IMR-90 (cell line): ENCODE measurements around the gene RNF144A. TPM values are rescaled to one million over a fixed set of nuclear protein-coding genes. Genes with fewer than 3 reads are reported as not detected.

Experiments
- ATAC-seq: fragments of 200-7000 bp; cut with Tn5 transposase; 2 replicates; pipeline ENCODE4 v1.9.1; 2020; ENCODE audit warnings: low read depth, mild to moderate bottlenecking, moderate library complexity
- BruUV-seq: library from RNA; stranded (reverse); fragments of 400-500 nt; replicated peaks from 2 replicates; lab custom pipeline; 2021; lab: Mats Ljungman, UMichigan
- CTCF ChIA-PET: fragments of 300-600 bp; formaldehyde crosslinking; extraction: SDS; loops from one replicate; lab custom pipeline; 2021; ENCODE audit warnings: antibody characterized with exemption; lab: Yijun Ruan, JAX
- POLR2A ChIA-PET: fragments of 300-600 bp; sonication (Branson Sonifier 250); formaldehyde crosslinking; loops from one replicate; lab custom pipeline; 2022; ENCODE audit warnings: antibody characterized with exemption; ENCODE audit not compliant: unreplicated experiment; lab: Charles Lee
- DNase-seq: peaks from one replicate; pipeline ENCODE4 v3.0.0; 2013
- H2AFZ ChIP-seq: replicated peaks from 2 replicates; pipeline ENCODE3; 2013; ENCODE audit warnings: low read length, mild to moderate bottlenecking; ENCODE audit not compliant: poor library complexity
- H2AK5ac ChIP-seq: 2 replicates; pipeline ENCODE4 v1.6.1; 2013; ENCODE audit warnings: low read depth, low read length, inconsistent platforms
- H2AK9ac ChIP-seq: replicated peaks from 2 replicates; pipeline ENCODE3; 2013; ENCODE audit warnings: mild to moderate bottlenecking, low read depth, low read length, moderate library complexity; ENCODE audit not compliant: poor library complexity
- H2BK120ac ChIP-seq: 2 replicates; pipeline ENCODE4 v1.6.1; 2013; ENCODE audit warnings: low read depth, low read length, inconsistent platforms
- H2BK15ac ChIP-seq: 3 replicates; pipeline ENCODE4 v1.6.1; 2013; ENCODE audit warnings: low read depth, low read length, inconsistent platforms
- H2BK20ac ChIP-seq: 2 replicates; pipeline ENCODE4 v1.6.1; 2013; ENCODE audit warnings: low read depth, mild to moderate bottlenecking, inconsistent platforms, low read length, moderate library complexity
- H2BK5ac ChIP-seq: 2 replicates; pipeline ENCODE4 v1.6.1; 2013; ENCODE audit warnings: mild to moderate bottlenecking, low read depth, low read length, inconsistent platforms; ENCODE audit not compliant: poor library complexity, severe bottlenecking
- H3K14ac ChIP-seq: replicated peaks from 2 replicates; pipeline ENCODE4 v1.6.1; 2013; ENCODE audit warnings: low read depth, low read length, inconsistent platforms
- H3K18ac ChIP-seq: 2 replicates; pipeline ENCODE4 v1.6.1; 2013; ENCODE audit warnings: low read depth, low read length, control low read depth
- H3K23ac ChIP-seq: 2 replicates; pipeline ENCODE4 v1.6.1; 2013; ENCODE audit warnings: low read depth, low read length, inconsistent platforms
- H3K27ac ChIP-seq: 2 replicates; pipeline ENCODE4 v1.5.1; 2013; ENCODE audit warnings: mild to moderate bottlenecking, control low read depth, low read length; ENCODE audit not compliant: insufficient read depth
- H3K27me3 ChIP-seq: 2 replicates; pipeline ENCODE4 v1.6.1; 2013; ENCODE audit warnings: low read length; ENCODE audit not compliant: control insufficient read depth, insufficient read depth
- H3K36me3 ChIP-seq: 2 replicates; pipeline ENCODE4 v1.6.1; 2013; ENCODE audit warnings: low read length, mixed read lengths; ENCODE audit not compliant: control insufficient read depth, insufficient read depth
- H3K4ac ChIP-seq: 2 replicates; pipeline ENCODE4 v1.6.1; 2013; ENCODE audit warnings: low read depth, low read length, inconsistent platforms
- H3K4me1 ChIP-seq: 2 replicates; pipeline ENCODE4 v1.6.1; 2013; ENCODE audit warnings: low read length, mixed read lengths; ENCODE audit not compliant: control insufficient read depth, insufficient read depth
- H3K4me2 ChIP-seq: 2 replicates; pipeline ENCODE4 v1.6.1; 2013; ENCODE audit warnings: low read depth, mild to moderate bottlenecking, control low read depth, low read length, moderate library complexity
- H3K4me3 ChIP-seq: 2 replicates; pipeline ENCODE4 v1.5.1; 2013; ENCODE audit warnings: low read depth, mild to moderate bottlenecking, control low read depth, low read length, moderate library complexity; ENCODE audit not compliant: insufficient read depth
- H3K56ac ChIP-seq: 2 replicates; pipeline ENCODE4 v1.6.1; 2013; ENCODE audit warnings: low read length, inconsistent platforms; ENCODE audit not compliant: insufficient read depth; ENCODE audit errors: extremely low read depth
- H3K79me1 ChIP-seq, 2 experiments: 2 replicates each; pipeline ENCODE4 v1.6.1; 2013; ENCODE audit warnings: low read length in 2 of 2, inconsistent platforms in 1 of 2, low read depth in 1 of 2
- H3K9ac ChIP-seq: 2 replicates; pipeline ENCODE4 v1.6.1; 2013; ENCODE audit warnings: low read depth, low read length, control low read depth
- H3K9me1 ChIP-seq: 2 replicates; pipeline ENCODE4 v1.6.1; 2013; ENCODE audit warnings: low read length, inconsistent platforms; ENCODE audit not compliant: insufficient read depth
- H3K9me3 ChIP-seq: 2 replicates; pipeline ENCODE4 v1.6.1; 2013; ENCODE audit warnings: low read length; ENCODE audit not compliant: control insufficient read depth, insufficient read depth
- H4K20me1 ChIP-seq: 2 replicates; pipeline ENCODE4 v1.6.1; 2013; ENCODE audit warnings: low read length, inconsistent platforms; ENCODE audit not compliant: insufficient read depth
- H4K5ac ChIP-seq: 2 replicates; pipeline ENCODE4 v1.6.1; 2013; ENCODE audit warnings: mild to moderate bottlenecking, low read depth, low read length, control low read depth
- H4K8ac ChIP-seq, 2 experiments: 2 replicates each; pipeline ENCODE4 v1.6.1; 2013; ENCODE audit warnings: low read depth in 2 of 2, low read length in 2 of 2, control low read depth in 1 of 2, inconsistent platforms in 1 of 2
- H4K91ac ChIP-seq: 2 replicates; pipeline ENCODE4 v1.6.1; 2013; ENCODE audit warnings: low read depth, low read length, inconsistent platforms; ENCODE audit not compliant: insufficient read depth
- BHLHE40 ChIP-seq: fragments of 150-350 bp; IDR thresholded peaks from 2 replicates; pipeline ENCODE4 v1.6.1; 2016; ENCODE audit warnings: mild to moderate bottlenecking, low read depth, low read length
- CEBPB ChIP-seq: IDR thresholded peaks from 2 replicates; pipeline ENCODE4 v1.6.1; 2012; ENCODE audit warnings: low read depth, low read length, improper control_type of control experiment
- CHD1 ChIP-seq: IDR thresholded peaks from 2 replicates; pipeline ENCODE4 v1.6.1; 2012; ENCODE audit warnings: low read depth, low read length, improper control_type of control experiment
- FOS ChIP-seq: fragments of 150-350 bp; IDR thresholded peaks from 2 replicates; pipeline ENCODE4 v1.6.1; 2016; ENCODE audit warnings: low read depth, low read length
- MAFK ChIP-seq: IDR thresholded peaks from 2 replicates; pipeline ENCODE4 v1.6.1; 2012; ENCODE audit warnings: low read depth, low read length, improper control_type of control experiment
- MAZ ChIP-seq: IDR thresholded peaks from 2 replicates; pipeline ENCODE4 v1.6.1; 2012; ENCODE audit warnings: low read depth, mild to moderate bottlenecking, low read length, improper control_type of control experiment, moderate library complexity, borderline replicate concordance
- MXI1 ChIP-seq: IDR thresholded peaks from 2 replicates; pipeline ENCODE4 v1.6.1; 2012; ENCODE audit warnings: low read depth, mild to moderate bottlenecking, low read length, moderate library complexity, borderline replicate concordance
- NFE2L2 ChIP-seq: fragments of 150-350 bp; IDR thresholded peaks from 2 replicates; pipeline ENCODE4 v1.6.1; 2016; ENCODE audit warnings: low read depth, mild to moderate bottlenecking, low read length
- POLR2A ChIP-seq: IDR thresholded peaks from 2 replicates; pipeline ENCODE4 v1.6.1; 2012; ENCODE audit warnings: mild to moderate bottlenecking, low read depth, low read length
- RAD21 ChIP-seq: IDR thresholded peaks from 2 replicates; pipeline ENCODE4 v1.6.1; 2012; ENCODE audit warnings: low read length, improper control_type of control experiment
- RCOR1 ChIP-seq: IDR thresholded peaks from 2 replicates; pipeline ENCODE4 v1.6.1; 2012; ENCODE audit warnings: mild to moderate bottlenecking, low read length, improper control_type of control experiment; ENCODE audit not compliant: insufficient replicate concordance
- RFX5 ChIP-seq: IDR thresholded peaks from 2 replicates; pipeline ENCODE4 v1.8.0; 2012; ENCODE audit warnings: low read depth, mild to moderate bottlenecking, low read length, moderate library complexity
- SMC3 ChIP-seq: fragments of 150-350 bp; IDR thresholded peaks from 2 replicates; pipeline ENCODE4 v1.6.1; 2016; ENCODE audit warnings: low read depth, mild to moderate bottlenecking, antibody characterized with exemption, low read length, moderate library complexity
- WGBS, 2 experiments: methylation state at CpG; one replicate each; pipeline versions ENCODE4 v1.1.5 to v1.1.7; 2013; ENCODE audit warnings: missing lambda C conversion rate in 2 of 2; ENCODE audit not compliant: insufficient read length in 1 of 2; ENCODE audit errors: extremely low coverage in 2 of 2; 5-methylcytosine and 5-hydroxymethylcytosine counted together
- dilution Hi-C: fragments of 300-500 bp; cut with HindIII; formaldehyde crosslinking; loops from one replicate; pipeline ENCODE4 v1.14.3; 2018; ENCODE audit warnings: low sequenced_read_pairs; ENCODE audit not compliant: unreplicated experiment
- in situ Hi-C: fragments of 300-500 bp; cut with MboI; formaldehyde crosslinking; loops from 3 replicates; pipeline ENCODE4 v1.14.3; 2019; ENCODE audit warnings: low sequenced_read_pairs, inconsistent platforms, mixed read lengths
- intact Hi-C: fragments of 100-400 bp; cut with micrococcal nuclease; formaldehyde crosslinking; loops from 2 replicates; pipeline ENCODE4 v1.10.0; 2022
- polyA plus RNA-seq, 3 experiments: library from polyadenylated mRNA; depleted of rRNA; stranded (reverse); fragments of >200 nt; gene quantifications; 2 replicates each; pipeline ENCODE4 v1.2.3, GENCODE V29; 2012; ENCODE audit warnings: low replicate concordance in 1 of 3
- total RNA-seq: library from RNA; depleted of rRNA; stranded (reverse); fragments of >200 nt; gene quantifications from 2 replicates; pipeline ENCODE4 v1.2.3, GENCODE V29; 2012
- TF ChIP-seq, protein P1 (sequence below): fragments of 150-350 bp; IDR thresholded peaks from 2 replicates; pipeline ENCODE4 v1.6.1; 2017; ENCODE audit warnings: mild to moderate bottlenecking, antibody characterized with exemption, low read length, low read depth
- TF ChIP-seq, protein P2 (sequence below): fragments of 150-350 bp; IDR thresholded peaks from 2 replicates; pipeline ENCODE4 v1.6.1; 2016; ENCODE audit warnings: low read depth, mild to moderate bottlenecking, low read length, moderate library complexity, borderline replicate concordance
- TF ChIP-seq, protein P3 (sequence below): conservative IDR thresholded peaks from 2 replicates; pipeline ENCODE4 v1.5.1; 2012; ENCODE audit warnings: mild to moderate bottlenecking, low read depth, low read length, improper control_type of control experiment

The RNF144A gene
- total and polyA plus RNA-seq, 2 of the 4 experiments (the other 2 are of a cell fraction): 0.18 to 0.26 TPM

DNA sequence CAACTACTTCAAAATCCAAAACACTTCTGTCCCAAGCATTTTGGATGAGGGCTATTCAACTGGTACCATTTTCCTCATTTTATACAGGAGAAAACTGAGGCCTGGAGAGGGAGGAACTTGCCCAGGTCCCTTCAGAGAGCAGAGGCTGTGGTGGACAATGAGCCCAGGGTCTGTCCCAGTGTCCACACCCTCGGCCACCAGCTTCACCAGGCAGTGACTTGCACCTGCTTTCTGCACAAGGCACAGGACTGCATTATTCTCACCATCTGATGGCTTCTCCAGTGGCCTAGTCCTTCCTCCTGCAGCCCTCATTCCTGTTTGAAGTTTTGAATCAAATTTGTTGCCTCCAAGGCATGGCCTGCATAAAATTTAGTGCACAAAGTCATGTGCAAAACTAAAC is 53.3 kb downstream of the RNF144A start:
- Histone ChIP-seq H3K27me3 (no peaks in the 10 kb centered on the region), H3K27ac (no peak overlapping the region), H3K9me1 (no peaks in the 10 kb centered on the region), H3K4me3 (no peak overlapping the region), H3K9me3 (no peaks in the 10 kb centered on the region; the same call in 1 of the 2 replicates), H2BK20ac (no peak overlapping the region), H3K18ac (no peak overlapping the region), H3K14ac (no peak overlapping the region), H2AK5ac (no peak overlapping the region), H2BK120ac (no peak overlapping the region), H3K36me3 (no peaks in the 10 kb centered on the region), H3K4me1 (no peaks in the 10 kb centered on the region), H2AFZ (no peak overlapping the region), H2BK5ac (no peak overlapping the region), H3K79me1 (no peaks in the 10 kb centered on the region), H4K5ac (no peak overlapping the region), H2AK9ac (no peak overlapping the region), H4K20me1 (no peaks in the 10 kb centered on the region), H3K56ac (no peak overlapping the region), H3K4ac (no peak overlapping the region), H4K91ac (no peak overlapping the region), H4K8ac (no peak overlapping the region), H3K9ac (no peak overlapping the region), H2BK15ac (no peak overlapping the region), H3K23ac (no peak overlapping the region), H3K4me2 (no peak overlapping the region)
- POLR2A ChIA-PET: no interaction called here
- dilution Hi-C loops: no loop called here
- DNase-seq (no peak), ATAC-seq (no peak)
- no TSS peak for BruUV-seq
- TF ChIP-seq SMC3 (no peak), NFE2L2 (no peak), RFX5 (no peak), MXI1 (no peak), BHLHE40 (no peak), RAD21 (no peak), POLR2A (no peak), MAZ (no peak), FOS (no peak), CHD1 (no peak), RCOR1 (no peak), CEBPB (no peak), MAFK (no peak)
- TF ChIP-seq, protein P1, sequence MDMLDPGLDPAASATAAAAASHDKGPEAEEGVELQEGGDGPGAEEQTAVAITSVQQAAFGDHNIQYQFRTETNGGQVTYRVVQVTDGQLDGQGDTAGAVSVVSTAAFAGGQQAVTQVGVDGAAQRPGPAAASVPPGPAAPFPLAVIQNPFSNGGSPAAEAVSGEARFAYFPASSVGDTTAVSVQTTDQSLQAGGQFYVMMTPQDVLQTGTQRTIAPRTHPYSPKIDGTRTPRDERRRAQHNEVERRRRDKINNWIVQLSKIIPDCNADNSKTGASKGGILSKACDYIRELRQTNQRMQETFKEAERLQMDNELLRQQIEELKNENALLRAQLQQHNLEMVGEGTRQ: no peak
- TF ChIP-seq, protein P2, sequence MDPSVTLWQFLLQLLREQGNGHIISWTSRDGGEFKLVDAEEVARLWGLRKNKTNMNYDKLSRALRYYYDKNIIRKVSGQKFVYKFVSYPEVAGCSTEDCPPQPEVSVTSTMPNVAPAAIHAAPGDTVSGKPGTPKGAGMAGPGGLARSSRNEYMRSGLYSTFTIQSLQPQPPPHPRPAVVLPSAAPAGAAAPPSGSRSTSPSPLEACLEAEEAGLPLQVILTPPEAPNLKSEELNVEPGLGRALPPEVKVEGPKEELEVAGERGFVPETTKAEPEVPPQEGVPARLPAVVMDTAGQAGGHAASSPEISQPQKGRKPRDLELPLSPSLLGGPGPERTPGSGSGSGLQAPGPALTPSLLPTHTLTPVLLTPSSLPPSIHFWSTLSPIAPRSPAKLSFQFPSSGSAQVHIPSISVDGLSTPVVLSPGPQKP: no peak
- TF ChIP-seq, protein P3, sequence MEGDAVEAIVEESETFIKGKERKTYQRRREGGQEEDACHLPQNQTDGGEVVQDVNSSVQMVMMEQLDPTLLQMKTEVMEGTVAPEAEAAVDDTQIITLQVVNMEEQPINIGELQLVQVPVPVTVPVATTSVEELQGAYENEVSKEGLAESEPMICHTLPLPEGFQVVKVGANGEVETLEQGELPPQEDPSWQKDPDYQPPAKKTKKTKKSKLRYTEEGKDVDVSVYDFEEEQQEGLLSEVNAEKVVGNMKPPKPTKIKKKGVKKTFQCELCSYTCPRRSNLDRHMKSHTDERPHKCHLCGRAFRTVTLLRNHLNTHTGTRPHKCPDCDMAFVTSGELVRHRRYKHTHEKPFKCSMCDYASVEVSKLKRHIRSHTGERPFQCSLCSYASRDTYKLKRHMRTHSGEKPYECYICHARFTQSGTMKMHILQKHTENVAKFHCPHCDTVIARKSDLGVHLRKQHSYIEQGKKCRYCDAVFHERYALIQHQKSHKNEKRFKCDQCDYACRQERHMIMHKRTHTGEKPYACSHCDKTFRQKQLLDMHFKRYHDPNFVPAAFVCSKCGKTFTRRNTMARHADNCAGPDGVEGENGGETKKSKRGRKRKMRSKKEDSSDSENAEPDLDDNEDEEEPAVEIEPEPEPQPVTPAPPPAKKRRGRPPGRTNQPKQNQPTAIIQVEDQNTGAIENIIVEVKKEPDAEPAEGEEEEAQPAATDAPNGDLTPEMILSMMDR: no peak
- intact Hi-C loops: no loop called here
- in situ Hi-C loops: no loop called here
- CTCF ChIA-PET: no interaction called here
- WGBS, 2 experiments: 0% methylated on average over 1 of the region's 1 CpG; no CpG with 5 or more reads in 1 of the 2 experiments
